ENCODE measurements around the gene SSPN. TPM values are rescaled to one million over a fixed set of nuclear protein-coding genes. Genes with fewer than 3 reads are reported as not detected.

Gene SSPN
- total RNA-seq, 4 donors from 2014 or later, result 35.9 to 65.4 (median 53.3) TPM

- no peak for ATAC-seq
- H3K9me3 ChIP-seq, result no peaks in the 10 kb centered on the region
- no peak overlapping the region for H3K4me3 ChIP-seq
- TF ChIP-seq CTCF (IDR thresholded peaks at IDR 0.05), result no peak
- no peak for TF ChIP-seq EP300 (IDR thresholded peaks at IDR 0.05)
- TF ChIP-seq POLR2AphosphoS5 (IDR thresholded peaks at IDR 0.05), result no peak
- no peak for TF ChIP-seq POLR2A (IDR thresholded peaks at IDR 0.05)
- no peak overlapping the region for H3K27ac ChIP-seq
- 92 to 100% methylated on average over 2 to 5 of the region's 6 CpGs for WGBS, 2 donors (ENCODE audit: low coverage in 1 of 2)
- no peaks in the 10 kb centered on the region for H3K27me3 ChIP-seq
- no peaks in the 10 kb centered on the region for H3K4me1 ChIP-seq
- H3K36me3 ChIP-seq, result no peaks in the 10 kb centered on the region
These were observed 24.4 kb downstream of the SSPN start for GRCh38 chr12:26219736-26220135.

- no peak overlapping the region for H3K27ac ChIP-seq
- WGBS, 2 donors (ENCODE audit: low coverage in 1 of 2), result 91 to 94% methylated on average over 5 of the region's 5 CpGs
- no peaks in the 10 kb centered on the region for H3K36me3 ChIP-seq
- H3K4me3 ChIP-seq, result no peak overlapping the region
- TF ChIP-seq EP300 (IDR thresholded peaks at IDR 0.05) (no peak), POLR2A (IDR thresholded peaks at IDR 0.05) (no peak), CTCF (IDR thresholded peaks at IDR 0.05) (no peak), POLR2AphosphoS5 (IDR thresholded peaks at IDR 0.05) (no peak)
- ATAC-seq, result no peak
- H3K4me1 ChIP-seq, result peaks cover 0 to 18% (median 10%) of the 10 kb centered on the region in 3 donors
- no peaks in the 10 kb centered on the region for H3K9me3 ChIP-seq
- no peaks in the 10 kb centered on the region for H3K27me3 ChIP-seq
These were observed 29.3 kb downstream of the SSPN start for GRCh38 chr12:26224657-26225056.

GRCh38 chr12:26226122-26226521 lies 30.7 kb downstream of the SSPN start:
- no peaks in the 10 kb centered on the region for H3K27me3 ChIP-seq
- no peaks in the 10 kb centered on the region for H3K9me3 ChIP-seq
- peaks cover 0 to 4% of the 10 kb centered on the region in 2 donors for H3K36me3 ChIP-seq
- WGBS, 2 donors (ENCODE audit: low coverage in 1 of 2), result 53 to 56% methylated on average over 5 to 10 of the region's 10 CpGs
- no peak for ATAC-seq
- peak overlapping the region in 1 of 2 donors; percentile 57 for H3K4me3 ChIP-seq
- TF ChIP-seq POLR2AphosphoS5 (IDR thresholded peaks at IDR 0.05), result no peak
- TF ChIP-seq EP300 (IDR thresholded peaks at IDR 0.05), result no peak
- TF ChIP-seq CTCF (IDR thresholded peaks at IDR 0.05), result no peak
- TF ChIP-seq POLR2A (IDR thresholded peaks at IDR 0.05), result no peak
- peaks cover 0 to 18% (median 10%) of the 10 kb centered on the region in 3 donors for H3K4me1 ChIP-seq
- H3K27ac ChIP-seq, result peak overlapping the region; percentile 44 to 84 (median 80)

GRCh38 chr12:26226629-26227360 lies 31.4 kb downstream of the SSPN start:
- peaks cover 0 to 18% (median 10%) of the 10 kb centered on the region in 3 donors for H3K4me1 ChIP-seq
- H3K4me3 ChIP-seq, result peak overlapping the region; percentile 41 to 57
- H3K27ac ChIP-seq, result peak overlapping the region; percentile 44 to 84 (median 80)
- ATAC-seq, result peak; percentile 69
- peaks cover 0 to 4% of the 10 kb centered on the region in 2 donors for H3K36me3 ChIP-seq
- H3K9me3 ChIP-seq, result no peaks in the 10 kb centered on the region
- no peaks in the 10 kb centered on the region for H3K27me3 ChIP-seq
- TF ChIP-seq CTCF (IDR thresholded peaks at IDR 0.05) (peak in 2 of 4 experiments; percentile 7 to 22), POLR2AphosphoS5 (IDR thresholded peaks at IDR 0.05) (no peak), EP300 (IDR thresholded peaks at IDR 0.05) (no peak), POLR2A (IDR thresholded peaks at IDR 0.05) (peak; percentile 10 to 11)
- WGBS, 2 donors (ENCODE audit: low coverage in 1 of 2), result 11 to 15% methylated on average over 9 to 20 of the region's 44 CpGs

- Histone ChIP-seq H3K9me3 (no peaks in the 10 kb centered on the region), H3K4me1 (peaks cover 0 to 18% (median 10%) of the 10 kb centered on the region in 3 donors), H3K27ac (peak overlapping the region; percentile 44 to 84 (median 80)), H3K4me3 (peak overlapping the region; percentile 41 to 57), H3K36me3 (peaks cover 0 to 4% of the 10 kb centered on the region in 2 donors), H3K27me3 (no peaks in the 10 kb centered on the region)
- TF ChIP-seq CTCF (IDR thresholded peaks at IDR 0.05), result no peak
- ATAC-seq, result no peak
- WGBS, 2 donors (ENCODE audit: low coverage in 1 of 2), result 34 to 44% methylated on average over 6 of the region's 6 CpGs
These were observed 32.0 kb downstream of the SSPN start for GRCh38 chr12:26227361-26227745.
